Activated CD8-positive, alpha-beta T cell treated with anti-CD3 and anti-CD28 coated beads, Interleukin-2, amount 10 ng/mL, durations not matched to agents 7 days and 5 days (primary cell): ENCODE results near the gene SYT15. TPM values are rescaled to one million over a fixed set of nuclear protein-coding genes. Genes with fewer than 3 reads are reported as not detected.
"Not testable (repeated sequence)": the region's sequence is repeated elsewhere in the genome, so short reads cannot be mapped to it uniquely, and the experiment has no call there.

Source experiments
- ATAC-seq: fragments of 150-1000 bp; cut with Tn5 transposase; one replicate; pipeline ENCODE4 v1.10.0; 2021; ENCODE audit warnings: moderate library complexity
- CTCF ChIA-PET: fragments of 350-600 bp; sonication (Branson Sonifier 250); formaldehyde crosslinking; loops from one replicate; lab custom pipeline; 2021; ENCODE audit warnings: antibody characterized with exemption; lab: Charles Lee
- POLR2A ChIA-PET: fragments of 350-600 bp; sonication (Branson Sonifier 250); formaldehyde crosslinking; loops from one replicate; lab custom pipeline; 2021; ENCODE audit warnings: antibody characterized with exemption; lab: Charles Lee
- DNase-seq: peaks from one replicate; pipeline ENCODE4 v3.0.0-alpha.2; 2020
- H3K27ac Mint-ChIP-seq: one replicate; pipeline ENCODE4 v1.8.0; 2021; ENCODE audit warnings: mild to moderate bottlenecking, mixed read lengths
- H3K27me3 Mint-ChIP-seq: one replicate; pipeline ENCODE4 v1.8.0; 2021; ENCODE audit warnings: low read depth, mixed read lengths
- H3K36me3 Mint-ChIP-seq: one replicate; pipeline ENCODE4 v1.8.0; 2021; ENCODE audit warnings: low read depth, mixed read lengths
- H3K4me1 Mint-ChIP-seq: one replicate; pipeline ENCODE4 v1.8.0; 2021; ENCODE audit warnings: low read depth, mixed read lengths
- H3K4me3 Mint-ChIP-seq: one replicate; pipeline ENCODE4 v1.8.0; 2021; ENCODE audit warnings: mild to moderate bottlenecking, mixed read lengths
- H3K9me3 Mint-ChIP-seq: one replicate; pipeline ENCODE4 v1.8.0; 2022; ENCODE audit warnings: mixed read lengths; ENCODE audit not compliant: insufficient read depth
- total RNA-seq, 2 experiments: library from RNA; stranded (reverse); gene quantifications; one replicate each; pipeline ENCODE4 v1.2.3, GENCODE V29; 2021

SYT15 gene
- total RNA-seq, 2 experiments from 2014 or later = 0.55 to 1.0 TPM

GRCh38 chr10:46555366-46555712 is 23.6 kb upstream of the SYT15 start:
- peak; percentile 19 for DNase-seq
- no peak overlapping the region for H3K27ac Mint-ChIP-seq
- H3K27me3 Mint-ChIP-seq = peaks cover 23% of the 10 kb centered on the region
- ChIA-PET POLR2A (no interaction called here), CTCF (no interaction called here)
- H3K4me3 Mint-ChIP-seq = no peak overlapping the region
- peaks cover 3% of the 10 kb centered on the region for H3K4me1 Mint-ChIP-seq
- H3K9me3 Mint-ChIP-seq = no peaks in the 10 kb centered on the region
- no peak for ATAC-seq
- H3K36me3 Mint-ChIP-seq = no peaks in the 10 kb centered on the region

GRCh38 chr10:46555713-46556514 is 23.0 kb upstream of the SYT15 start:
- H3K4me3 Mint-ChIP-seq = no peak overlapping the region
- H3K27ac Mint-ChIP-seq = no peak overlapping the region
- ATAC-seq (peak; percentile 8), DNase-seq (peak; percentile 18)
- no peaks in the 10 kb centered on the region for H3K36me3 Mint-ChIP-seq
- H3K27me3 Mint-ChIP-seq = peaks cover 23% of the 10 kb centered on the region
- H3K4me1 Mint-ChIP-seq = peaks cover 3% of the 10 kb centered on the region
- ChIA-PET POLR2A (no interaction called here), CTCF (no interaction called here)
- no peaks in the 10 kb centered on the region for H3K9me3 Mint-ChIP-seq

- H3K4me1 Mint-ChIP-seq = peaks cover 3% of the 10 kb centered on the region
- H3K27ac Mint-ChIP-seq = no peak within 1 kb of the TSS
- ATAC-seq = peak; percentile 36
- peaks cover 24% of the 10 kb centered on the region for H3K27me3 Mint-ChIP-seq
- POLR2A ChIA-PET = no interaction called here
- H3K4me3 Mint-ChIP-seq = no peak within 1 kb of the TSS
- CTCF ChIA-PET = no interaction called here
- peak; percentile 18 for DNase-seq
- H3K9me3 Mint-ChIP-seq = no peaks in the 10 kb centered on the region
- no peaks in the 10 kb centered on the region for H3K36me3 Mint-ChIP-seq
Observed at GRCh38 chr10:46556515-46557318, 22.2 kb upstream of the SYT15 start, which contains the start of gene GPRIN2. GPRIN2 (minus strand) TSS chr10:46556658; CDS start chr10:46550736, 5,922 bp downstream.

GRCh38 chr10:46557319-46558121 is 21.4 kb upstream of the SYT15 start:
- ChIA-PET POLR2A (no interaction called here), CTCF (no interaction called here)
- Mint-ChIP-seq H3K9me3 (no peaks in the 10 kb centered on the region), H3K36me3 (no peaks in the 10 kb centered on the region), H3K27me3 (peaks cover 24% of the 10 kb centered on the region), H3K4me1 (peaks cover 3% of the 10 kb centered on the region), H3K4me3 (no peak overlapping the region), H3K27ac (no peak overlapping the region)
- DNase-seq (peak; percentile 18), ATAC-seq (no peak)

GRCh38 chr10:46558122-46558391 is 20.9 kb upstream of the SYT15 start:
- Mint-ChIP-seq H3K27ac (no peak overlapping the region), H3K9me3 (no peaks in the 10 kb centered on the region), H3K36me3 (no peaks in the 10 kb centered on the region), H3K4me3 (no peak overlapping the region), H3K27me3 (peaks cover 24% of the 10 kb centered on the region), H3K4me1 (peaks cover 3% of the 10 kb centered on the region)
- ATAC-seq (no peak), DNase-seq (no peak)
- ChIA-PET POLR2A (no interaction called here), CTCF (no interaction called here)

- DNase-seq = peak; percentile 16
- peaks cover 3% of the 10 kb centered on the region for H3K4me1 Mint-ChIP-seq
- H3K27me3 Mint-ChIP-seq = peaks cover 24% of the 10 kb centered on the region
- POLR2A ChIA-PET = no interaction called here
- no peak overlapping the region for H3K4me3 Mint-ChIP-seq
- CTCF ChIA-PET = no interaction called here
- no peak for ATAC-seq
- no peaks in the 10 kb centered on the region for H3K9me3 Mint-ChIP-seq
- no peaks in the 10 kb centered on the region for H3K36me3 Mint-ChIP-seq
- no peak overlapping the region for H3K27ac Mint-ChIP-seq
Observed at GRCh38 chr10:46558392-46559185, 20.3 kb upstream of the SYT15 start.

GRCh38 chr10:46559231-46559671 is 19.7 kb upstream of the SYT15 start:
- no peak for ATAC-seq
- ChIA-PET POLR2A (no interaction called here), CTCF (no interaction called here)
- peak; percentile 16 for DNase-seq
- Mint-ChIP-seq H3K9me3 (no peaks in the 10 kb centered on the region), H3K4me3 (no peak overlapping the region), H3K27me3 (peaks cover 24% of the 10 kb centered on the region), H3K27ac (no peak overlapping the region), H3K4me1 (peaks cover 3% of the 10 kb centered on the region), H3K36me3 (no peaks in the 10 kb centered on the region)

- peak; percentile 20 for DNase-seq
- POLR2A ChIA-PET = no interaction called here
Observed at GRCh38 chr10:46560381-46560780, 18.5 kb upstream of the SYT15 start.

GRCh38 chr10:46560952-46561351 is 18.0 kb upstream of the SYT15 start:
- POLR2A ChIA-PET = no interaction called here
- H3K4me1 Mint-ChIP-seq = peaks cover 3% of the 10 kb centered on the region
- no peaks in the 10 kb centered on the region for H3K9me3 Mint-ChIP-seq
- peaks cover 20% of the 10 kb centered on the region for H3K27me3 Mint-ChIP-seq
- DNase-seq (peak; percentile 15), ATAC-seq (no peak)
- CTCF ChIA-PET = no interaction called here
- no peak overlapping the region for H3K27ac Mint-ChIP-seq
- no peaks in the 10 kb centered on the region for H3K36me3 Mint-ChIP-seq
- H3K4me3 Mint-ChIP-seq = no peak overlapping the region

More at GRCh38 chr10:46560381-46560780, 18.5 kb upstream of the SYT15 start:
- ATAC-seq = no peak
- H3K9me3 Mint-ChIP-seq = no peaks in the 10 kb centered on the region
- no peaks in the 10 kb centered on the region for H3K36me3 Mint-ChIP-seq
- H3K27ac Mint-ChIP-seq = no peak overlapping the region
- peaks cover 3% of the 10 kb centered on the region for H3K4me1 Mint-ChIP-seq
- CTCF ChIA-PET = no interaction called here
- H3K4me3 Mint-ChIP-seq = no peak overlapping the region
- peaks cover 24% of the 10 kb centered on the region for H3K27me3 Mint-ChIP-seq

GRCh38 chr10:46565591-46566332 is 13.2 kb upstream of the SYT15 start:
- ATAC-seq = peak; percentile 83
- DNase-seq = peak; percentile 63
- CTCF ChIA-PET, H3K9me3 Mint-ChIP-seq, H3K27me3 Mint-ChIP-seq, H3K27ac Mint-ChIP-seq, H3K36me3 Mint-ChIP-seq, H3K4me1 Mint-ChIP-seq, POLR2A ChIA-PET, H3K4me3 Mint-ChIP-seq: not testable (repeated sequence)

- H3K27me3 Mint-ChIP-seq, ATAC-seq, H3K9me3 Mint-ChIP-seq, H3K4me3 Mint-ChIP-seq, POLR2A ChIA-PET, DNase-seq, H3K4me1 Mint-ChIP-seq, CTCF ChIA-PET, H3K27ac Mint-ChIP-seq, H3K36me3 Mint-ChIP-seq: not testable (repeated sequence)
Observed at GRCh38 chr10:46567151-46567550, 11.8 kb upstream of the SYT15 start.
